Activated CD8-positive, alpha-beta memory T cell treated with anti-CD3 and anti-CD28 coated beads for 48 hours (primary cell): ENCODE measurements around the gene HAL.
"Not testable (repeated sequence)": the region's sequence is repeated elsewhere in the genome, so short reads cannot be mapped to it uniquely, and the experiment has no call there.

ENCODE experiments used
- DNase-seq, 3 experiments: peaks; one replicate each; pipeline ENCODE4 v3.0.0-alpha.2; 2020; ENCODE audit warnings: low read depth in 2 of 3, low spot score in 2 of 3

Gene HAL

DNA sequence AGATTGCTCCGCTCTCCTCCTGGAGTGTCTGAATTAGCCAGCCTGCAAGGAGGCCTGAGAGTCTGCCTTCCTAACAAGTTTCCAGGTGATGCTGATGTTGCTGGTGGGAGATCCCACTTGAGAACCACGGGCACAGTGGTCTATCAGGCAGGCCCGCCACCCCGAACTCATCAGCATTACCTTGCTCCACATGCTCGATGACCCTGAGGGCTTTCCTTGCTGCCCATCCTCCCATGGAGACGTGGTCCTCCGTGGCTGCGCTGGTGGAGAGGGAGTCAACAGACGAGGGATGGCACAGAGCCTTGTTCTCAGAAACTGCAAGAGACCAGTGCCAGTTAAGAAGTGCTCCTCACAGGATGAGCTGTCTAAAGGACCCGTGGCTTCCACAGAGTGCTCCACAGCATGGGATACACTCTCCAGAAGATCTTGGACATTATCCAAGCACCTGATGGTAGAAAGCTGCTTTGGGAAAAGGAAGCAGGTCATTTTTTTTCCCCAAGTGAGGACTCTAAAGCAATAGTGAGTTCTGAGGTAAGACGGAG lies 18.3 kb downstream of the HAL start:
- DNase-seq, result no peak

DNA sequence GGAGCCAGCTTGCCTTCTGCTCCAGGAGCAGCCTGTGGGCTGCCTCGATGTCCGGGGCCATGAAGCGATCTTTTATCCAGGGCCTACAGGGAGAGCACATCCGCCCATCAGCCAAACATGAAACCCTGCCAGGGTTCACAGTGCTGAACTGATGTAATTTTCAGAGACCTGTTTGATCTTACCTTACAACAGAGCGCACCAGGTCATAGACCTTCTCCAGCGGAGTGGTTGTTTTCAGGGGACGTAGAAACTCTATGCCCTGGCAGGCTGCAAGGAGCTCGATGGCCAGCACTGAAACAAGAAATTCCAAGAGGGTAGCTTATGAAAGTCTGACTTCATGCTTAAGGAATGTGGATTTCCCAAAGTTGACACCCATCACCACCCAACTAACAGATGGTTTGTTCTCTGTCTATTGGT lies 19.7 kb downstream of the HAL start:
- no peak for DNase-seq

DNA sequence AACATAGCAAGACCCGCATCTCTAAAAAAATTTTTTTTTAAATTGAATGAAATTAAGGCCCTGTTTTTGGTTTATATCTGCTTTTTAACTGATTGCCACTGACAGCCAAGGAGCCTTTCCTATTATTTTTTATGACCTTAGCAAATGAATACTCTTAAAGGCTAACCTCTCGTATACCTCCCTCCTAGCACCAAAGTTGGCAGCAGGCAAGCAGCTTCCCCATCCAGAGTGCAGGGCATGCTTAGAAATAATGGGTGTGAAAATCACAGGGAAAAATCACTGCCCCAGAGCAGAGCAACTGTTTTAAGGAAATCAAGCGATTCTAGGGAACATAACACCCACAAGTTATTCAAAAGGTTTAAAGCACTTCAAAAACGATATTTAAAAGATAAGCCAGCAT lies 20.7 kb downstream of the HAL start:
- no peak for DNase-seq

DNA sequence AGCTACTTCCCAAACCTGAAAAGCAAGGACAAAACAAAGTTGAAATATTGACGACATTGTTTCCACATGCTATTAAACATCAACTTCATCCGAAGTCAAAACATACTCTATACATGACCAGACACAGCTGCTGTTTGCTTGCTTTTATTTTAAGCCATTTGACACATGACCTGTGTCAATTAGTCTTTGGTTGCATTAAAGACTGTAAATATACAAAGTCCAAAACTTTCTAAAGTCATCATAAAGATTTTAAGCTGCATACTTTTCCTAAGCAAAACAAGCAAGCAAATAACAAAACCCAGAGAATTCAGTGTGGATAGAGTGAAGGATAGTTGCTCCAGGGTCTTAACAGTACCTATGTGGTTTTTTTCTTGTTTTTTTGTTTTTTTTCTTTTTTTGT lies 21.8 kb downstream of the HAL start:
- no peak for DNase-seq

DNA sequence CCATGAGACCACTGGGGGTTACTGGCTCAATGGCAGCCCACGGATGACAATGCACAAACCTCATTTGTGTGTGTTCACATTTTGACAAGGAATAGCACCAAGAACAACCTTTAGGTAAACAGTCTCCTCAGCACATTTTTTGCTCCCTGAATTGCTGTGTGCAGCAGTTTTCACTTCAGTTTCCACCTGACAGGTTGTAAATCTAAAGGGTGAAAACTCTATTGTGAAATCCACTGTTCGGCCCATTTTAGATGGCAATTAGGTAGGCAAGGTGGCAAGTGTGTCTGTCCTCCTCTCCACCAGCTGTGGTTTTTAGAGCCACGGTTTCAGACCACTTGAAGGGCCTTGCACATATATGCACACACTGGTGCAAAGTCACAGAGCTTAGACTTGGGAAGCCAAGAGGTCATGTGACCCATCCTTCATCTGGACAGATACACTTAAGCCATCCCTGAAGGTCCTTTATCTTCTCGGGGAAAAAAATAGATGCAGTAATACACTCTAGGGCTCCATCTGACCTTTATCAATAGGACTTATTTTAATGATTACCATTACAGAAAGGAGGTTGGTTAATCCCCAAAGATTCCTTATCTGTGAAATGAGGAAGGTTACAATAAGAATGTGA lies 23.2 kb downstream of the HAL start:
- DNase-seq, result no peak

DNA sequence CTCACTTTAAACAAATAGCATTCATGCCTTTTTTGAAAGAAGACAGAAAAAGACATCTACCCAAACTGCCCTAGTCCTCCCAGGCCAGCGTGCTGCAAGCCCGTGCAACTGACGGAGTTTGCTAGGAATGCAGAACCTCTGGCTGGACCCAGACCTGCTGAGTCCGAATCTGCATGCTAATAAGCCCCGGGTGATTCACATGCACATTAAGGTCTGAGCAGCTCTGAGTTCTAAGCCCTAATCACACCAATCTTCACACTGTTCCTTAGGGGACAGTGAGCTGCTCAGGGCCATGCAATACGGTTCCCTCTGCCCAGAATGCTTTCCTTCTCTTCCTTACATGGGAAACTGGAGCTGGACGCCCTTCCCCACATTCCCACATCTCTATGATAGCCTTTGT lies 25.2 kb downstream of the HAL start:
- DNase-seq, result no peak

DNA sequence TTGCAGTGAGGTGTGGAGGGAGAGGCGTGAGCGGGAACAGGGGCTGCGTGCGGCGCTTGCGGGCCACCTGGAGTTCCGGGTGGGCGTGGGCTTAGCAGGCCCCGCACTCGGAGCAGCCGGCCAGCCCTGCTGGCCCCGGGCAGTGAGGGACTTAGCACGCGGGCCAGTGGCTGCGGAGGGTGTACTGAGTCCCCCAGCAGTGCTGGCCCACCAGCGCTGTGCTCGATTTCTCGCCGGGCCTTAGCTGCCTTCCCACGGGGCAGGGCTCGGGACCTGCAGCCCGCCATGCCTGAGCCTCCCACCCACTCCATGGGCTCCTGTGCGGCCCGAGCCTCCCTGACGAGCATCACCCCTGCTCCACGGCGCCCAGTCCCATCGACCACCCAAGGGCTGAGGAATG lies 27.0 kb downstream of the HAL start:
- DNase-seq, result not testable (repeated sequence)

DNA sequence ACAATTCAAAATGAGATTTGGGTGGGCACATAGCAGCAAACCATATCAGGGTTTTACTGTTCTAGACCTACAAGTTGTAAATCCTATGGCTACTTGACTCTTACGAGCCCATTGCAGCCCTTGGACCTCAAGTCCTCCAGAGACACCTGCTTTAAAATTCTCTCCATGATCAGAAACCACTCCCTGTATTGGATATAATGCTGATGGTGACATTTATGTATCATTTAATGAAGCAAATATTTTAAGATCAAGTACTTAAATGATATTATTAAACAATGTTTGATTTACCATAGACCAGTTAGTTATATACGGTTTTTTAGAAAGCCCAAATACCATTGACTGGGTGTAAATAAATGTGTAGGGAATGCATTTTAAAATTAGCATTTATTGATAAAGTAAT lies 28.8 kb downstream of the HAL start:
- DNase-seq, result no peak

DNA sequence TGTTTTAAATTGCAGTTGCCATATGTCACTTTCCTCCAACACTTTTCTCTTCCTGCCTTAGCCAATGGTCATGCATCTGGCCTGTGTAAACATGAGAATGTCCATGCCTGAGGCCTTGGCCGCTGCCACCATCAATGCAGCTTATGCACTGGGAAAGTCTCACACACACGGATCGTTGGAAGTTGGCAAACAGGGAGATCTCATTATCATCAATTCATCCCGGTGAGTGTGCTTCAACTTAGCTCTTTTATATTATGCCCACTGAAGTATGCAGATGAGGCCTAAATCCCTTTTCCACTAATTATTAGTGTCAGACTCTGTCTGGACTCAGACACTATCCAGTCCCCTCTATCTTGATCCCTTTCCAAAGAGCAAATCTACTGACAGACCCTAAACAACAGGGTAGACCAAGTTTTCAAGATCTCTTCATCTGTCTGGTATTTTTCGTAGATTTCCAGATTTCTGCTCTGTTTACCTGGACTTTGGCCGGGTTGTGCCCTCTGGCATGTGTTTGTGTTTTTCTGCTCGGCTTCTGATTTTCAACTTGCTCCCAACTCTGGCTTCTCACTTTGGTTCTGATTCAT lies 29.8 kb downstream of the HAL start:
- no peak for DNase-seq

DNA sequence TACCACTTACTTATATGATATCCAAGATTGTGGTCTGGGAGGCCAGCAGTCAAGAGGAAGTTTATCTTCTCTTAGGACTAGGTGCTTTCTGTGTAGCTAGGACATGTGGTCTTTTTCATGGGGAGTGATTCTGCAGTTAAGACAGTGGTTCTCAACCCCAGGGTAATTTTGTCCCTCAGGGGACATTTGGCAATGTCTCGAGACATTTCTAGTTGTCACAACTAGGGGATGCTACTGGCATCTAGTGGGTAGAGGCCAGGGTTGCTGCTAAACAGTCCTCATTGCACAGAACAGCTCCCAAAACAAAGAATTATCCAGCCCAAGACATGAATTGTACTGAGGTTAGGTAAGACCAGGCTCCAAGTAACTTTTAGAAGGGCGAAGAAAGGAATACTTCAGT lies 33.0 kb downstream of the HAL start:
- no peak for DNase-seq

DNA sequence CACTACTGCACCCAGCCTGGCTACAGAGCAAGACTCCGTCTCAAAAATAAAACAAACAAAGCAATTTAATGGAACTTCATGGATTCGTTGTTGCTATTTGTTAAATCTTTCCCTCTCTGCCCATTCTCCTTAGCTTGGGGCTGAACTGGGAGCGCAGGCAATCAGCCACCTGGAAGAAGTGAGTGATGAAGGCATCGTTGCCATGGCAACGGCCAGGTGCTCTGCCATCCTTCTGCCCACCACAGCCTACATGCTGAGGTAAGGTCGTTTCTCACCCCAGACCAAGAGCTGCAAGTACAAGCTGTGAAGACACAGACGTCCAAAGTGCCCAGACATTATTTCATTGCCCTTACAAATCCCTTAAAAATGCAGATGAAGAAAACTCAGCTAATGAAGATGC lies 33.9 kb downstream of the HAL start:
- DNase-seq, result no peak

DNA sequence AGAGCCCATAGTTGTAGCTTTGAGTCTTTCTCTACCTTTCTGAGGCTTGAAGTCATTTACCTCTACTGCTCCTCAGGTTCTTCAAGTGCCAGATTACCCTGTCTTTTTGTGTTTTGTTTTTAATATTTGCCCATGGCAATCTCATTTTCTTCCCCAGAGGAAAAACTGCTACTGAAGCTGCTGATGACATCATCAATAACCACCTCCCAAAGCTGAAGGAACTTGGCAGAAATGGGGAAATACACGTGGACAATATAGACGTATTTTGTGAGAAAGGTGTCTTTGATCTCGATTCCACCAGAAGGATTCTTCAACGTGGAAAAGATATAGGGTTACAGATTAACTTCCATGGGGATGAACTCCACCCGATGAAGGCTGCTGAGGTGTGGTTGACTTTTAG lies 35.9 kb downstream of the HAL start:
- DNase-seq, result no peak

DNA sequence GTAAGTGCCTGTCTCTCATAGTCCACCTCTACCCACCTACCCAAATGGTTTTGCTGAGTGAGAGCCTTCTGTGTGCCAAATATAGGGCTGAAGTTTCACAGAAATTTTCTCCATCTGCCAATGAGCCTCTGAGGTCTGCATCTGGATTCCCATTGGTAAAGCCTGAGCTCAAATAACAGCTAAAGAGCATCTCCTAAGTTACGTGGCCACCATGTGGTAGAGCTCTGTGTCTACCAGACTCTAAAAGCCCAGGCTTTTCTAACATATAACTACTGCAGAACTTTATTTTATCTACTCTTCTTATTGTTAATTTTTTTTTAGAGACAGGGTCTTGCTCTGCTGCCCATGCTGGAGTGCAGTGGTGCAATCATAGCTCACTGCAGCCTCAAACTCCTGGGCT lies 37.0 kb downstream of the HAL start:
- DNase-seq, result no peak

DNA sequence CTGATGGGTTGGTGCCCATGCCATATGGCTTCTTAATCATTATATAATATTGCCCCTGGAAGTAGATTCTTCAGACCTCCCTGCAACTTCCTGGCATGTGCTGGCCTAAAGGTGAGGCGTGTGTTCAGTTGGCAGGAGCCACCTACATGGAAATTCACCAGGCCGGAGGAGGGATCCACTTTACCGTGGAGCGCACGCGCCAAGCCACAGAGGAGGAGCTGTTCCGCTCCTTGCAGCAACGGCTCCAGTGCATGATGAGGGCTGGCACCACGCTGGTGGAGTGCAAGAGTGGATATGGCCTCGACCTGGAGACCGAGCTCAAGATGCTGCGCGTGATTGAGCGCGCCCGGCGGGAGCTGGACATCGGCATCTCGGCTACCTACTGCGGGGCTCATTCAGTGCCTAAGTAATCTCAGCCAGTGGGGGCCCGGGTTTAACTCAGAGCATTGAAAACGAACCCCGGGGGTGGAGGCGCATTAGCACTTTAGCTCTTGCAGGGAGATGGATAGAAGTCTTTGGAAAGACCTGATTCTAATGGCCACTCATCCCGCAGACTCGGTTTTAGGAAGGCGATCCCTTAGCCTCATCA lies 39.5 kb downstream of the HAL start:
- DNase-seq, result no peak

DNA sequence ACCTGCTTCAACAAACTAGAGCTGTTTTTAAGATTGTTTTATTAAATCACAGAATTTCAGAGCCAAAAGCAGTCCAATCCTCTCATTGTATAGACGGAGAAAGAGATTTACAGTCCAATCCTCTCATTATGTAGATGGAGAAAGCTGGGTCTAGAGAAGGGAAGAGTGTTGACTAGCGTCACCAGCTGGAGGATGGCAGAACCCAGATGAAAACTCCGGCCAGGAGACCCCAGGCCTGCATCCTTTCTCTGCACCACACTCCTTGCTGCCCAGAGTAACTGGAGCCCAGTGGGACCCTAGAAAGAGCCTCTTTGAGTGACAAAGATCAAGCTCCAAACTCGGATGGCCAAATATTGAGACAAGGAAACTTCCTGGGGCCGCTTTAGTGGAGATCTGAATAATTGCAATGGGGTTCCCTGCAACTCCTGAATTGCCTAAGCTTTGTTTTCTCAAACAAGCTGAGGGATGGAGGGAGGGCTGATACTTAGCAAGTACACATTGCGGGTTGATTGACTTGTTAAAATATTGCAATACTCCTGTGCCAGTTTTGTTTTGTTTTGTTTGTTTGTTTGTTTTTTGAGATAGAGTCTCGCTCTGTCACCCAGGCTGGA lies 40.5 kb downstream of the HAL start:
- no peak for DNase-seq

DNA sequence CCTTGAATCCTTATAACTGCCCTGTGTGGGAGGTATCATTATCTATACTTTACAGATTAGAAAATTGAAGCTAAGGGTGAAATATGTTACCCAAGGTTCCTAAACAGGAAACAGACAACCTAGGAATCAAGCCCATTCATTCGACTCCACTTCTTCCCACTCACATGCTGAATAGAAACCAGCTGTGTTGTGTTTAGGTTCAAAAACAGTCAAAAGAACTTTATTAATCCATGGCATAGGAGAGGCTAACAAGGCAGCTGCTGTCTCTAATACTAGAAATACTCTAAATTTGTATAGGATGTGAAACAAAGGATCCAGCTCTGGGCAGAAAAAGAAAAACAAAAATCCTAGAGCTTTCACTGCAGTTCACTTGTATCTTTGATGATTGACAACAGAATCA lies 43.1 kb downstream of the HAL start:
- no peak for DNase-seq

DNA sequence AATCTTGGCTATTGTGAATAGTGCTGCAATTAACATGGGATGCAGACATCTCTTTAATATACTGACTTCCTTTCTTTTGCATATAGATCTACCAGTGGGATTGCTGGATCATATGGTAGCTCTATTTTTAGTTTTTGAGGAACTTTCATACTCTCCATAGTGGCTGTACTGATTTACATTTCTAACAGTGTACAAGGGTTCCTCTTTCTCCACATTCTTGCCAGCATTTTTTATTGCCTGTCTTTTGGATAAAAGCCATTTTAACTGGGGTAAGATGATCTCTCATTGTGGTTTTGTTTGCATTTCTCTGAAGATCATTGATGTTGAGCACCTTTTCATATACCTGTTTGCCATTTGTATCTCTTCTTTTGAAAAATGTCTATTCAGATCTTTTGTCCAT lies 44.6 kb downstream of the HAL start:
- no peak for DNase-seq

DNA sequence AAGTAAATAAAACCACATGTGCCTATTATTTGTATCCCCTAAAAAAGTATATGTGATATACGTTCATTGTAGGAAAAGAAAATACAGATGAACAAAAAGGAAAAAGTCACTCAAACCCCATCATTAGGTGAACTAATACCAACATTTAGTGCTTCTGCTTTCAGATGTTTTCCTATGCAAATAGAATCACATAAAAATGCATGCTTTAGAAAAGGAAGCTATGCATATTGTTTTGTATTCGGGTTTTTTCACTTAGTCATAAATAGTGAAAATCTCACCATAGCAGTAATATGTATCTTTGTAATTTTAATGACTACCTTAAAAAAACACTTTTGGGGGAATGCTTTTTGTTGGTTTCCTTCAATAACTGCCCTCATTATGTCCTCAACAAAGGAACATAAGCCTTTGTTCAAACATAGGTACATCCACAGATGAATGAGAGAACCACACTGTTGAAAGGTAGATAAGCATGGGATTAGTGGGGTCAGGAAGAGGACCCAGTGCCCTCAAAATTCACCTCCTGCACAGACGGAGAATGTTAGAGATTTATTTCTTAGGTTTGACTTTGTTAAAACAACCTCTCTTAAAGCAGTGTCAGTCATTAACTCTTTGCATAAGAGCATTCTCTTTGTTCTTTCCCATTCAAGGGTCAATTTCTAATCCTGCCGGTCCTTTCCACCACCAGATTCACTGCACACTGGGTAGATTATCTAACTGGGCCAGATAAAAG lies 46.5 kb downstream of the HAL start:
- DNase-seq, result no peak

DNA sequence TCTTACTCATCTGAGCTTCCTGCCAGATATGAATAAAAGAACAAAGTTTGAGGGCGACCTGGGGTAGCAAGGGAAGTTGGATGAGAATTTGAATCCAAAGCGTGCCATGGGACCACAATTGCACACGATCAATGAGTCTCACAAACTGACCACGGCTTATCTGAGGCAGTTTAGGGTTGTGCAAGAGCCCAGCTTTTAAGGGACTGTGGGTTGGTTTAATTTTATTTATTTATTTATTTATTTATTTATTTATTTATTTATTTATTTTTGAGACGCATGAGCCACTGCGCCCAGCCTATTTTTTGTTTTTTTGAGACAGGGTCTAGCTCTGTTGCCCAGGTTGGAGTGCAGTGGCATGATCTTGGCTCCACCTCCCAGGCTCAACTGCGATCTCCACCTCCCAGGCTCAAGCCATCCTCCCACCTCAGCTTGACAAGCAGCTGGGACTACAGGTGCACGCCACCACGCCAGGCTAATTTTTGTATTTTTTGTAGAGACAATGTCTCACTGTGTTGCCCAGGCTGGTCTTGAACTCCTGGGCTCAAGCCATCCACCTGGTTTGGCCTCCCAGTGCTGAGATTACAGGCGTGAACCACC lies 51.9 kb downstream of the HAL start:
- DNase-seq, result no peak

DNA sequence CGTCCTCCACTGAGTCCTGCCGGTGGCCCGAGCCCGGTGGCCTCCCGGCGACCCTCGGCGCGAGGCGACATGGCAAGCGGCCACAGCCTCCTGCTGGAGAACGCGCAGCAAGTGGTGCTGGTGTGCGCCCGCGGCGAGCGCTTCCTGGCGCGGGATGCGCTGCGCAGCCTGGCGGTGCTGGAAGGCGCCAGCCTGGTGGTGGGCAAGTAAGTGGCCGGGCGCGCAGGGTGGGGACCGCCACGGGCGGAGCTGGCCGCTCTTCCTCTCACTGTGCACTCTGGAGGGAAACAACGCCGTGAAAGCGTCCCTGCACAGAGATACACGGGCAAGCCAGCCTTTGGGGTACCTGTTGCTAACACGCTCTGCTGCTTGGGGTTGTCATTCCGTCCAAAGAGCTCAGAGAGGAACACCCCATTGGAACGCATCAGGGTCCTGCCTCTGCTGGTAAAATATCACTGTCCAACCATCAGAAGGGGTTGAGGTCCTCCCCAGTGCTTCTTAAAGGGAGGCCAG lies 52.8 kb downstream of the HAL start, which contains the start of gene AMDHD1:
Gene AMDHD1, plus strand, starts transcription at position 2 of the 513 bp plus-strand sequence. Its CDS starts 68 bp downstream, at position 70.
- peak; percentile 33 to 44 (median 36) for DNase-seq
